SK-N-SH (cell line): ENCODE measurements around the gene ACSL3.

Source experiments
- ELF1 ChIP-seq: IDR thresholded peaks from 2 replicates; pipeline ENCODE4 v1.4.0; 2012
- EP300 ChIP-seq, 2 experiments: IDR thresholded peaks; 2 replicates each; pipeline versions ENCODE4 v1.4.0 to v1.6.1; 2012; ENCODE audit warnings: borderline replicate concordance in 1 of 2, low read depth in 1 of 2, low read length in 1 of 2
- GABPA ChIP-seq: IDR thresholded peaks from 2 replicates; pipeline ENCODE4 v1.4.0; 2012; ENCODE audit warnings: low read depth, mild to moderate bottlenecking
- NFIC ChIP-seq: IDR thresholded peaks from 2 replicates; pipeline ENCODE4 v1.4.0; 2012; ENCODE audit warnings: borderline replicate concordance
- POLR2AphosphoS5 ChIP-seq: IDR thresholded peaks from 2 replicates; pipeline ENCODE4 v1.6.1; 2012; ENCODE audit warnings: low read depth, low read length
- RAD21 ChIP-seq: IDR thresholded peaks from 2 replicates; pipeline ENCODE4 v1.6.1; 2012; ENCODE audit warnings: mild to moderate bottlenecking, low read length
- SIN3A ChIP-seq: IDR thresholded peaks from 2 replicates; pipeline ENCODE4 v1.6.1; 2012; ENCODE audit warnings: low read depth, mild to moderate bottlenecking, low read length, moderate library complexity, borderline replicate concordance
- TAF1 ChIP-seq: IDR thresholded peaks from 2 replicates; pipeline ENCODE4 v1.6.1; 2012; ENCODE audit warnings: low read depth, mild to moderate bottlenecking, low read length, moderate library complexity, borderline replicate concordance
- YY1 ChIP-seq: IDR thresholded peaks from 2 replicates; pipeline ENCODE4 v1.4.0; 2012; ENCODE audit warnings: low read depth, mild to moderate bottlenecking
- ZBTB33 ChIP-seq: IDR thresholded peaks from 2 replicates; pipeline ENCODE4 v1.4.0; 2012; ENCODE audit warnings: low read depth, borderline replicate concordance
- TF ChIP-seq, protein P1 (sequence below): fragments of 200-600 bp; sonication (generic); IDR thresholded peaks from 2 replicates; pipeline ENCODE4 v1.6.1; 2017; ENCODE audit warnings: antibody characterized with exemption, mild to moderate bottlenecking, moderate library complexity
- TF ChIP-seq, protein P2 (sequence below): IDR thresholded peaks from 2 replicates; pipeline ENCODE4 v1.6.1; 2012; ENCODE audit warnings: mild to moderate bottlenecking, low read depth, low read length, moderate library complexity

GRCh38 chr2:222982010-222982908 is 121.4 kb downstream of the ACSL3 start:
- no peak for TF ChIP-seq NFIC
- TF ChIP-seq, protein P1, sequence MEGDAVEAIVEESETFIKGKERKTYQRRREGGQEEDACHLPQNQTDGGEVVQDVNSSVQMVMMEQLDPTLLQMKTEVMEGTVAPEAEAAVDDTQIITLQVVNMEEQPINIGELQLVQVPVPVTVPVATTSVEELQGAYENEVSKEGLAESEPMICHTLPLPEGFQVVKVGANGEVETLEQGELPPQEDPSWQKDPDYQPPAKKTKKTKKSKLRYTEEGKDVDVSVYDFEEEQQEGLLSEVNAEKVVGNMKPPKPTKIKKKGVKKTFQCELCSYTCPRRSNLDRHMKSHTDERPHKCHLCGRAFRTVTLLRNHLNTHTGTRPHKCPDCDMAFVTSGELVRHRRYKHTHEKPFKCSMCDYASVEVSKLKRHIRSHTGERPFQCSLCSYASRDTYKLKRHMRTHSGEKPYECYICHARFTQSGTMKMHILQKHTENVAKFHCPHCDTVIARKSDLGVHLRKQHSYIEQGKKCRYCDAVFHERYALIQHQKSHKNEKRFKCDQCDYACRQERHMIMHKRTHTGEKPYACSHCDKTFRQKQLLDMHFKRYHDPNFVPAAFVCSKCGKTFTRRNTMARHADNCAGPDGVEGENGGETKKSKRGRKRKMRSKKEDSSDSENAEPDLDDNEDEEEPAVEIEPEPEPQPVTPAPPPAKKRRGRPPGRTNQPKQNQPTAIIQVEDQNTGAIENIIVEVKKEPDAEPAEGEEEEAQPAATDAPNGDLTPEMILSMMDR, result peak; percentile 60
- TF ChIP-seq YY1, result no peak
- TF ChIP-seq ZBTB33, result no peak
- no peak for TF ChIP-seq SIN3A
- TF ChIP-seq POLR2AphosphoS5, result no peak
- TF ChIP-seq RAD21, result peak; percentile 88
- TF ChIP-seq TAF1, result no peak
- TF ChIP-seq EP300 (IDR thresholded peaks at IDR 0.05; ENCODE audit: borderline replicate concordance in 1 of 2, low read depth in 1 of 2, low read length in 1 of 2), result no peak
- TF ChIP-seq ELF1, result no peak
- no peak for TF ChIP-seq GABPA
- TF ChIP-seq, protein P2, sequence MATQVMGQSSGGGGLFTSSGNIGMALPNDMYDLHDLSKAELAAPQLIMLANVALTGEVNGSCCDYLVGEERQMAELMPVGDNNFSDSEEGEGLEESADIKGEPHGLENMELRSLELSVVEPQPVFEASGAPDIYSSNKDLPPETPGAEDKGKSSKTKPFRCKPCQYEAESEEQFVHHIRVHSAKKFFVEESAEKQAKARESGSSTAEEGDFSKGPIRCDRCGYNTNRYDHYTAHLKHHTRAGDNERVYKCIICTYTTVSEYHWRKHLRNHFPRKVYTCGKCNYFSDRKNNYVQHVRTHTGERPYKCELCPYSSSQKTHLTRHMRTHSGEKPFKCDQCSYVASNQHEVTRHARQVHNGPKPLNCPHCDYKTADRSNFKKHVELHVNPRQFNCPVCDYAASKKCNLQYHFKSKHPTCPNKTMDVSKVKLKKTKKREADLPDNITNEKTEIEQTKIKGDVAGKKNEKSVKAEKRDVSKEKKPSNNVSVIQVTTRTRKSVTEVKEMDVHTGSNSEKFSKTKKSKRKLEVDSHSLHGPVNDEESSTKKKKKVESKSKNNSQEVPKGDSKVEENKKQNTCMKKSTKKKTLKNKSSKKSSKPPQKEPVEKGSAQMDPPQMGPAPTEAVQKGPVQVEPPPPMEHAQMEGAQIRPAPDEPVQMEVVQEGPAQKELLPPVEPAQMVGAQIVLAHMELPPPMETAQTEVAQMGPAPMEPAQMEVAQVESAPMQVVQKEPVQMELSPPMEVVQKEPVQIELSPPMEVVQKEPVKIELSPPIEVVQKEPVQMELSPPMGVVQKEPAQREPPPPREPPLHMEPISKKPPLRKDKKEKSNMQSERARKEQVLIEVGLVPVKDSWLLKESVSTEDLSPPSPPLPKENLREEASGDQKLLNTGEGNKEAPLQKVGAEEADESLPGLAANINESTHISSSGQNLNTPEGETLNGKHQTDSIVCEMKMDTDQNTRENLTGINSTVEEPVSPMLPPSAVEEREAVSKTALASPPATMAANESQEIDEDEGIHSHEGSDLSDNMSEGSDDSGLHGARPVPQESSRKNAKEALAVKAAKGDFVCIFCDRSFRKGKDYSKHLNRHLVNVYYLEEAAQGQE, result no peak
